Activated T-cell treated with anti-CD3 and anti-CD28 coated beads, Interleukin-2, amount 50 U/mL, for 48 hours (primary cell): ENCODE results near the gene NCR3LG1.

Experiments
- DNase-seq, 2 experiments: peaks; one replicate each; pipeline ENCODE4 v3.0.0-alpha.2; 2020

The NCR3LG1 gene, protein sequence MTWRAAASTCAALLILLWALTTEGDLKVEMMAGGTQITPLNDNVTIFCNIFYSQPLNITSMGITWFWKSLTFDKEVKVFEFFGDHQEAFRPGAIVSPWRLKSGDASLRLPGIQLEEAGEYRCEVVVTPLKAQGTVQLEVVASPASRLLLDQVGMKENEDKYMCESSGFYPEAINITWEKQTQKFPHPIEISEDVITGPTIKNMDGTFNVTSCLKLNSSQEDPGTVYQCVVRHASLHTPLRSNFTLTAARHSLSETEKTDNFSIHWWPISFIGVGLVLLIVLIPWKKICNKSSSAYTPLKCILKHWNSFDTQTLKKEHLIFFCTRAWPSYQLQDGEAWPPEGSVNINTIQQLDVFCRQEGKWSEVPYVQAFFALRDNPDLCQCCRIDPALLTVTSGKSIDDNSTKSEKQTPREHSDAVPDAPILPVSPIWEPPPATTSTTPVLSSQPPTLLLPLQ

GRCh38 chr11:17351510-17352176 is at the start of gene NCR3LG1:
NCR3LG1 (plus strand) TSS chr11:17351800; CDS start chr11:17351970, 170 bp downstream.
- peak; percentile 63 to 69 for DNase-seq

- no peak for DNase-seq
Observed at GRCh38 chr11:17313349-17314231, 38.0 kb upstream of the NCR3LG1 start.

GRCh38 chr11:17314232-17314547 is 37.4 kb upstream of the NCR3LG1 start:
- no peak for DNase-seq

GRCh38 chr11:17314904-17315426 is 36.6 kb upstream of the NCR3LG1 start:
- DNase-seq, result no peak

DNA sequence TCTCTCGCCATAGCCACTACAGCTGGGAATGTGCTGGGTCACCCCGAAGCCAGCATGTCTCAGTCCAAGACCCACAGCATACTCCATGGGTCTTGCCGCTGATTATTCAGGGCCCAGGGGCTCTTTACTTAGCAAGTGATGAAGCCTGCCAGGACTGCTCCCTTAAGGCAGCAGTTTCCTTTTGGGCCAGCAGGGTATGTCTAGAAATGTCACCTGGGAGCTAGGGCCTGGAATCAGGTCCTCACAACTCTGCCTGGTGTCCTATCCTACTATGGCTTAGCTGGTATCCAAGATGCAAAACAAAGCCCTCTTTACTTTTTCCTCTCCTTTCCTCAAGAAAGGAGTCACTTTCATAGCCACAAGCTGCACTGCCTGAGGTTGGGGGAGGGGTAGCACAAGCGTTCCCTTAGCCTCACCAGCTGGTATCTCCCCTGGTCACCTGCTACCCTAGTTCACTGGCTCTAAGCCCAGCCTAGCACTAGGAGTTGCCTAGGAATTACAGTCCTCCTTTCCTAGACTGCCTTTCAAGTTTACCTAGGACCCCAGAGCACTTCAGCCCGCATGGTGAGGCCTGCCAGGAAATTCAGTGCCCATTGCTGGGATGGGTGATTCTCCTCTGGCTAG is 22.6 kb upstream of the NCR3LG1 start:
- DNase-seq, result no peak

- DNase-seq, result no peak
Observed at GRCh38 chr11:17331669-17332068, 19.9 kb upstream of the NCR3LG1 start.

DNA sequence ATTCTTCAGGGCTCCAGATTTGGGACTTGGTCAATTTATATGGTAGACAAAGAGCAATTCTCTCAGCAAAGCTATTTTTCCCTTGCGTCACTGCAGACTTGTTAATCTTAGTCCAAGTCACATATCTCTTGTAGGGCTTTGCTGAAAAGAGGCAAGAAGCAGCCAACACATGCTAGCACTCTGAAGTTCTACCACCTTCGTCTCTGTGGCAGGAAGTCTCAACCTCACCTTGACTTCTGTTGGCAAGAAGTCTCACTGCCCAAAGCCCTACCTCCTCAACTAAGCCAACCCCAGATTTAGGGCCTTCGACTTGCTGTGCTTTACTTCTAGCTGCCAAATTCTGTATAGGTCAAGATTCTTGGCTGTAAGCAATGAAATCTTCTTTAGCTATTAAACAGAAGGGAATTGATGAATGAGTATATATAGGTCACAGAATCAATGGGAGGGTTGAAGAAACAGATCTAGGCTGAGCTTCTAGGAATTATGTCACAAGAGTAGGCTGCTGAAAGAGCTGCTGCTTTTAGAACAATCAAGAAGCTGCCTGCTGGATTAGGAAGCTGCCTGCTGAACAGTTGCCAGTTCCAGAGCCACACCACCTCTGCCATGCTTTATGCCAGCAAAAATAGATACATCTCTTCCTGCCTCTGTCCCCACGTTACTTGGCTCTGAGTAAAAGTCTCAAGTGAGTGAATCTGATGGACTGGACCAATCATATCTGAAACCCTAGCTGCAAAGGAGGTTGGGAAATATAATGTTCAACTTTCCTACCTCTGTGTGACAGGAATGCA is 17.6 kb upstream of the NCR3LG1 start:
- DNase-seq, result no peak

DNA sequence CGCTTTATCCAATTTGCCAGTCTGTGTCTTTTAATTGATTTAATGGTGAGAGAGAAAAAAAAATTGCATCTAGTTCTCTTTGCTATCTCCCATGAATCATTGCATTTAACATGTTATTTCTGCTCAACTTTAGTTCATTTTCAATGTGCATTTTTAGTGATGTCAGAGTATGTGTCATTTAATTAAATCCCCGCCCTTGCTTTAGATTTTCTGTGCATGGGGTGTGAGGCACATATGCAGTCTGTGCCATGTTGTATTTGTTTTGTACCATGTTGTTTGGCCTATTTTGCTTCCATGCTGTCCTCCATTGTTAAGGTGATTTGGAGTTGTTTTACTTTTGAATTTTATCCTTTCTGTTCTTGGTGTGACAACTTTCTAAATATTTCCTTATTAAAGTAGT is 8.3 kb upstream of the NCR3LG1 start:
- no peak for DNase-seq

DNA sequence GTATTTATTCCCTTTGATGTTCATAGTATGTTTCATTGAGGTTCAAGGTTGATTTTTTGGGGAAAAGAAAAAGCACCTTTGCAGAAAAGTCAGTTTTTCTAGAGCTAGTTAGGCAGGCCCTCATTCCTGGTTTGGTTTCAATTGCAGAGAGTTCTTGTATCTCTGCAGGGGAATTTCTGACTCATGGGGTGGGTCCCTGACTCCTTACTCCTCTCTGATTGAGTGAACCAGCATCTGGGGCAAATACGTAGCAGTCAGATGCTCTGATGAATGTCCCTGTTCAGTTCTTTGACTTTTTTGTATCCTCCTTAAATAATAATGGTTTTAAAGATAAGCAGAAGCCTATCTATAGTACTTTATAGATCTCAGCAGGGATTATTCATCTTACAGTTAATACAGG is 7.7 kb upstream of the NCR3LG1 start:
- DNase-seq, result peak; percentile 36 to 44

GRCh38 chr11:17347676-17348075 is 3.9 kb upstream of the NCR3LG1 start:
- DNase-seq, result no peak

DNA sequence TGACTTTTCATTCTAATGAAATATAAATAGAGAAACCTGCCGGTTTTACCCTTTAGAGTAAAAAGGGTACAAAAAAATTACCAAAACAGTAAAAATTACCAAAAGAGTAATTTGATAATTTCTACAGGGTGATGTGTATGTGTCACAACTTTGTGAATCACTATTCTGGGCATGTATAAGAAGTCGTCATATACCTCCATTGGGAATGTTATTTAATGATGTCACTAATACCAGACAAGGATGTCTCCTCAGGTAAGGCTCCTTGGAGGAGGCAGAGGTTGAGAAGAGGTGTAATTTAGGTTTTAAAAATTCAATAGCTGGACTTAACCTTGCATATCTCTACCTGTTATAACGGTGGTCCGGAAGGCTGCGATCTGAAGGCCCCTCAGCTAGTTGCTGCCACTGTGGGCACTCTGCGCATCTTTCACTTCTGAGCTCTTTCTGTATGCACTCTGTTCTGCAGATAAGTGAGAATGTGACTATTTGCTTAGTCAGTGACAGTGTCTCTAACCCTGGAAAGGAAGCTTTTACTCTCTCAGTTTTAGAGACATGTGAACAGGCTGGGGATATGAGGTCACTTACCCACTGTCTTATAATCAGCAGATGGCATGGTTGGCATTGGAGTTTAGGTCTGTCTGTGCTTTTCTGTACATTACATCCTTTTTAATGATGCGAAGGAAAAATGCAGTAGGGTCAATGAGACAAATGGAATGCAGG is 987 bp upstream of the NCR3LG1 start:
- DNase-seq, result peak in 1 of 2 experiments; percentile 35

GRCh38 chr11:17351172-17351509 is 459 bp upstream of the NCR3LG1 start:
- no peak for DNase-seq

DNA sequence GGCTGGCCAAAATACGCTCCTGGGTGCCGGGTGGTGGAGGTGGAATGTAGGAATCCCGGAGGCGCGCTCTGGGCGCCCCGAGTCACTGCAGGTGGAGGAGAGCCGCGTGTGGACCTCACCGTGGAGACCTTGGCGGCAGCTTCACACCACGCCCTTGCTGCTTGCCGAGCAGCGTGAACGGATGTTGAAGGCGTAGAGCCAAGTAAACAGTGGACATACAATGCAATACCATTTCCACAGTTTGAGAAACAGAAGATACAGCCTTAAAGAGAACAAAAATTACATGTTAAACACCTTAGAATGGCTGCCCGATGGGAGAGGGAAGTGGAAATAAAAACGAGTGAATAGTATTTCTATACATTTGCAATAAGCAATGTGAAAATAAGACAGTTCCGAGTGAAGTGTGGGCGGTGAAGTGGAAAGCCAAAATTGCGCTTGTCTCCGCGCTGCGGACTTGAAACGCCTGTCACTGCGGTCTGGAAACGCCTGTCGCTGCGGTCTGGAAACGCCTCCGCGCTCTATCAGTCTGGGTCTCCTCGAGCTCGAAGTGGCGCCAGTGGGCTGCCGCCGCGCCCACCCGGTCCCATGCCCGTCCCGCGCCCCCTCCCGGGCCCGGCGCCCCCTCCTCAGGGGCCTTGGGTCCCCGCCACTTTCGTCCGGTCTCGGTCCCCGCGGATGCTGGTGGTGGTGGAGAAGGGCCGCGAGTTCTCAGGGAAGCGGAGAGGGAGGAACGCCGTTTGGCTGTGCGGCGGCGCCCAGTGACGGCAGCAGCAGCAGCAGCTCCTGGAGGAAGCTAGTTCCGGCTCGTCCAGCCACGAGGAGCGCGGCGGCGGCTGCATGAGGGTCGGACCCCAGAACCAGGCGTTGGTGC is 1.6 kb downstream of the NCR3LG1 start:
- DNase-seq, result peak; percentile 78 to 81

DNA sequence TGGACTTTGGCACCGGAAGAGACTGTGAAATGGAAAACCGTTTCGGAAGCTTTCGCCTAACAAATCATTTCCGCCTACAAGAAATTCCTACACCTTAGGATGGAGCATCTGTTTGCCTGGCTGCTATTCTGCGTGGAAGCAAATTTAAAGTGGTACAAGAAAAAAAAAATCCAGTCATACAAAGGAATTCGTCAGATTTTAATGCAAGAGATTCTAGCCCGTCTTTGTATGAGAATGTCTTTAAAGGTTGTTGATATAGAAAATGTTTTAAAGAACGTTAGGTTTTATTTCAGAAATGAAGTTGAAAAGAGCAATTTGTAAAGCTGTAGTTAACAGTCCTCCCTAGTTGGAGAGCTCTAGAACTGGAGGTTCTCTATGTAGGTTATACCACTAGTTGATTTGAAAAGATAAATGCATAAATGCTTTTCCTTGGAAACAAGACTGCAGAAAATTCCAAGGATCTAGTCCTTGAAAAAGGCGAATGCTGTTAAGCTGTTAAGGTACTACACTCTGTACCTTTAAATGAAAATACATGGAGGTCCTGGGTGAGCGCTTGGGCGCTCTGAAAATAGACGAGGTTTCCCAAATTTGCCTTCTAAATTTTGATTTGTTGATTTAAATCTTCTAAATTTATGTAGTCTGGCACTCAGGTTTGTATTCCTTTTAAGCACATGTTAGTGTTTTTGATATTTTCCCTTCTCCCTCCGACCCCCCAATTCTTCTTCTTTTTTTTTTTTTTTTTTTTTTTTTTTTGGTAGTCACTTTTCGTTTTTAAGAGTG is 2.4 kb downstream of the NCR3LG1 start:
- DNase-seq, result no peak

- peak; percentile 63 to 73 for DNase-seq
Observed at GRCh38 chr11:17354601-17354991, 3.0 kb downstream of the NCR3LG1 start.

DNA sequence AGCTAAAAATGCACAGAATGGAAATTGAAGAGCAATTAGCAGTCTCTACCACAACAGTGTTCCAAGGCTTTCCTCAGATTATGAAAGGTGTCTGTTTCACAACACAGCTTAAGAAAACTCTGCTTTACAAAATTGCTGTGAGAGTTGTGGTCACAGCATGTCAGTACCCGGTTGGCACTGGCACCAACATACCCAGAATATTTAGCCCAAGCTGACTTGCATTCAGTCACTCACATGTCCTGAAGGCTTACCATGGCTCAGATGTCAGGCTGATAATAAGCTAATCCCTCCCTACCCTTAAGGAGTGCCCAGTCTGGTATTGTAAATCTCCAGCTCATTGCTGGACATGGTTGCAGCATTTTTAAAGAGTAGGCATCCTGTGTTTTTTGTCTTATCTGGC is 14.9 kb downstream of the NCR3LG1 start:
- DNase-seq, result no peak

DNA sequence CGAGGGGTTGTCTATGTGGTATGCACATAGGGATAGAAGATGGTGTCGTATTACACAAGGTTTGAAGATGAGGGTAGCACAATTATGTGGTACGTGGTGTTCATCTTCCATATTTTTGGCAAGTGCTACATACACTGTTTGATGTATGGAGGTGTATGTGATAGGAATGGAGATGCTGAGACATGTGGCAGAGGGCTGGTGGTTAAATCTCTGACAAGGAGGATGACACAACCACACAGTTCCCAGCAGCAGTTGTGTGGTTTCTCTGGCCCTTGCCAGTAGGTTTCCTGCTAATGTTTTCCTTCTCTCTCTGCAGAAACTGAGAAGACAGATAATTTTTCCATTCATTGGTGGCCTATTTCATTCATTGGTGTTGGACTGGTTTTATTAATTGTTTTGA is 17.0 kb downstream of the NCR3LG1 start:
- DNase-seq, result no peak

DNA sequence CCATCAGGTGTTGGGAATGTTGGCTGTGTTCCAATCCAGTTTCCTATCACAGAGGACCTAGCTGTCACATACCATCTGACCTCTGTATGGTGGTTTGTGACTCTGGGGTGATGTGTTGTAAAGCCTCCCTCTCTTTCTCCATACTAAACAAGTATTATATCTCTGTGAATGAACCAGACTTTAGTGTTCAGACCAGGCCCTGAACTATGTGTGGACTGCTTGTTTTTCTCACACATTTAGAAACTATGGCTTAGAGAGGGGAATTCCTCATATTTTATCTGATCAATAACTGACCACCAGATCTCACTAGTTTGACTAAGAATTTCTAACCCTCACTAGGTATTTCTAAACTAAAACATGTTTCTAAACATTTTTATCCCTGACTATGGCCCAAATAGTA is 17.5 kb downstream of the NCR3LG1 start:
- DNase-seq, result no peak

GRCh38 chr11:17369684-17370243 is 18.2 kb downstream of the NCR3LG1 start:
- no peak for DNase-seq
